PC-9 (cell line): ENCODE data around the gene GLTP. TPM values are rescaled to one million over a fixed set of nuclear protein-coding genes. Genes with fewer than 3 reads are reported as not detected.
A peak's percentile ranks its signal among the peaks of the same experiment; 100 is the strongest.

Source experiments
- BruUV-seq: library from RNA; stranded (reverse); fragments of 400-500 nt; replicated peaks from 2 replicates; lab custom pipeline; 2021; lab: Mats Ljungman, UMichigan
- CTCF ChIA-PET: fragments of 300-600 bp; sonication (Branson Sonifier 250); formaldehyde crosslinking; loops from one replicate; lab custom pipeline; 2022; ENCODE audit warnings: antibody characterized with exemption; lab: Charles Lee
- POLR2A ChIA-PET: fragments of 300-600 bp; sonication (Branson Sonifier 250); formaldehyde crosslinking; loops from one replicate; lab custom pipeline; 2022; ENCODE audit warnings: antibody characterized with exemption; ENCODE audit not compliant: unreplicated experiment; lab: Charles Lee
- DNase-seq, 2 experiments: peaks; one replicate each; pipeline versions ENCODE4 v3.0.0 to v3.0.0-alpha.2; 2015 to 2022; ENCODE audit warnings: mixed read lengths in 1 of 2
- H2AFZ ChIP-seq: fragments of 200-600 bp; sonication (generic); 2 replicates; pipeline ENCODE4 v1.8.1; 2017; ENCODE audit warnings: antibody characterized with exemption
- H3F3A ChIP-seq: fragments of 200-600 bp; sonication (generic); 2 replicates; pipeline ENCODE4 v1.8.1; 2017; ENCODE audit warnings: antibody characterized with exemption, mild to moderate bottlenecking, low read depth; ENCODE audit not compliant: insufficient read depth
- H3K27ac ChIP-seq: fragments of 200-600 bp; sonication (generic); 2 replicates; pipeline ENCODE4 v1.6.1; 2016; ENCODE audit warnings: mixed run types
- H3K27me3 ChIP-seq: fragments of 200-600 bp; sonication (generic); 2 replicates; pipeline ENCODE4 v1.6.1; 2016; ENCODE audit warnings: low read depth, mixed run types; ENCODE audit not compliant: insufficient read depth
- H3K36me3 ChIP-seq: fragments of 200-600 bp; sonication (generic); 2 replicates; pipeline ENCODE4 v1.6.1; 2016; ENCODE audit warnings: low read depth, mixed run types
- H3K4me1 ChIP-seq: fragments of 200-600 bp; sonication (generic); replicated peaks from 2 replicates; pipeline ENCODE4 v1.6.1; 2016; ENCODE audit warnings: mixed run types; ENCODE audit not compliant: insufficient read depth
- H3K4me2 ChIP-seq: fragments of 200-600 bp; sonication (generic); 2 replicates; pipeline ENCODE4 v1.6.1; 2017; ENCODE audit warnings: mixed run types
- H3K4me3 ChIP-seq: fragments of 200-600 bp; sonication (generic); 2 replicates; pipeline ENCODE4 v1.6.1; 2016; ENCODE audit warnings: mixed run types
- H3K79me2 ChIP-seq: fragments of 200-600 bp; sonication (generic); 2 replicates; pipeline ENCODE4 v1.6.1; 2017; ENCODE audit warnings: low read depth, mixed run types
- H3K9me2 ChIP-seq: fragments of 200-600 bp; sonication (generic); 2 replicates; pipeline ENCODE4 v1.8.1; 2017; ENCODE audit warnings: mild to moderate bottlenecking; ENCODE audit not compliant: insufficient read depth
- H3K9me3 ChIP-seq: fragments of 200-600 bp; sonication (generic); 2 replicates; pipeline ENCODE4 v1.8.1; 2016; ENCODE audit warnings: low read depth; ENCODE audit not compliant: insufficient read depth
- H4K20me1 ChIP-seq: fragments of 200-600 bp; sonication (generic); 2 replicates; pipeline ENCODE4 v1.8.1; 2017; ENCODE audit not compliant: insufficient read depth
- EZH2 ChIP-seq: fragments of 200-600 bp; sonication (generic); IDR thresholded peaks from 2 replicates; pipeline ENCODE4 v1.8.0; 2017; ENCODE audit warnings: antibody characterized with exemption, low read depth
- intact Hi-C: fragments of 100-400 bp; cut with micrococcal nuclease; formaldehyde crosslinking; loops from one replicate; pipeline ENCODE4 v1.10.0; 2022; ENCODE audit not compliant: unreplicated experiment
- total RNA-seq: library from RNA; stranded (reverse); gene quantifications from 2 replicates; pipeline ENCODE4 v1.2.3, GENCODE V29; 2021
- TF ChIP-seq, protein P1 (sequence below): fragments of 200-600 bp; sonication (generic); conservative IDR thresholded peaks from 2 replicates; pipeline ENCODE4 v1.6.1; 2017; ENCODE audit warnings: mixed run types, antibody characterized with exemption, mild to moderate bottlenecking, moderate library complexity

The GLTP gene
- total RNA-seq, 1 experiment from 2014 or later, result 30.3 TPM

DNA sequence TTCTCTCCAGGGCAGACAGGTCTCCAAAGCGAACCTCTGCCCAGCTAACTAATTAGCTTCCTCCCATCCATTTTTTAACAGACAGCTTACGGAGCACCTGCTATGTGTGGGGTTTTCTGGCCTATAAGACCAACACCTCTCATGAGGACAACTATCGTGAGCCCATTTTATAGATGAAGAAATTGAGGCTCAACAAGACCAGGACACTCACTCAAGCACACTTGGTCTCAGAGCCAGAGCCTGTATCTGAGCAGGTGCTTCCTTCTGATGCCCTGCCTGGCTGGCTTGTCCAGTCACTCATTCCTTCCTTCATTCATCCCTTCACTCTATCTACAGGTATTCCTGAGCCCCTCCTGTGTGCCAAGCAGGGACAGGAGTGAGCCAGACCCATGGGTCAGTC is 53.3 kb downstream of the GLTP start:
- TF ChIP-seq, protein P1, sequence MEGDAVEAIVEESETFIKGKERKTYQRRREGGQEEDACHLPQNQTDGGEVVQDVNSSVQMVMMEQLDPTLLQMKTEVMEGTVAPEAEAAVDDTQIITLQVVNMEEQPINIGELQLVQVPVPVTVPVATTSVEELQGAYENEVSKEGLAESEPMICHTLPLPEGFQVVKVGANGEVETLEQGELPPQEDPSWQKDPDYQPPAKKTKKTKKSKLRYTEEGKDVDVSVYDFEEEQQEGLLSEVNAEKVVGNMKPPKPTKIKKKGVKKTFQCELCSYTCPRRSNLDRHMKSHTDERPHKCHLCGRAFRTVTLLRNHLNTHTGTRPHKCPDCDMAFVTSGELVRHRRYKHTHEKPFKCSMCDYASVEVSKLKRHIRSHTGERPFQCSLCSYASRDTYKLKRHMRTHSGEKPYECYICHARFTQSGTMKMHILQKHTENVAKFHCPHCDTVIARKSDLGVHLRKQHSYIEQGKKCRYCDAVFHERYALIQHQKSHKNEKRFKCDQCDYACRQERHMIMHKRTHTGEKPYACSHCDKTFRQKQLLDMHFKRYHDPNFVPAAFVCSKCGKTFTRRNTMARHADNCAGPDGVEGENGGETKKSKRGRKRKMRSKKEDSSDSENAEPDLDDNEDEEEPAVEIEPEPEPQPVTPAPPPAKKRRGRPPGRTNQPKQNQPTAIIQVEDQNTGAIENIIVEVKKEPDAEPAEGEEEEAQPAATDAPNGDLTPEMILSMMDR, result no peak
- TF ChIP-seq EZH2, result no peak
- no peak overlapping the region for H3K4me3 ChIP-seq
- no peaks in the 10 kb centered on the region for H4K20me1 ChIP-seq
- no peaks in the 10 kb centered on the region for H3K9me3 ChIP-seq
- DNase-seq, result no peak
- H3K27me3 ChIP-seq, result no peaks in the 10 kb centered on the region
- no TSS peak for BruUV-seq
- H3K4me2 ChIP-seq, result no peak overlapping the region
- peaks cover 15% of the 10 kb centered on the region for H3K4me1 ChIP-seq
- H3K27ac ChIP-seq, result no peak overlapping the region
- ChIA-PET POLR2A (no interaction called here), CTCF (no interaction called here)
- no peak overlapping the region for H2AFZ ChIP-seq
- intact Hi-C loops, result no loop called here
- no peaks in the 10 kb centered on the region for H3K79me2 ChIP-seq
- H3K36me3 ChIP-seq, result no peaks in the 10 kb centered on the region
- H3K9me2 ChIP-seq, result no peaks in the 10 kb centered on the region
- peaks cover 7% of the 10 kb centered on the region for H3F3A ChIP-seq

DNA sequence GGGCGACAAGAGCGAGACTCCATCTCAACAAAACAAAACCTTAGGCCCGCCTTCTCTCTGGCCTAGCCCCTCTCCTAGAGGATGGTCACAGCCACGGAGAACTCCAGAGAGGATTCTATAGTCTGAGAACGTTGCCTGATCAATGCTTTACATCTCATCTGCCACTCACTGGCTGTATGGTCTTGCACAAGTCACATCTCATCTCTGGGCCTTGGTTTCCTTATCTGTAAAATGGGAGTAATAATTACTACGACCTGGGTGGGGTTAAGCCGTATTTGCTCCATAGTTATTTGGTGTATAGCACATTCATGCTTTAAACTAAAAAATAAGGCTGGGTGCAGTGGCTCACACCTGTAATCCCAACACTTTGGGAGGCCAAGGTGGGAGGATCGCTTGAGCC is 55.6 kb downstream of the GLTP start:
- no peaks in the 10 kb centered on the region for H3K9me2 ChIP-seq
- H3K79me2 ChIP-seq, result no peaks in the 10 kb centered on the region
- no peak overlapping the region for H3K4me3 ChIP-seq
- ChIA-PET POLR2A (no interaction called here), CTCF (interaction anchor here (0.6 kb wide), 1 partner anchor 10 kb away, joined by 11 read pairs; no protein-coding TSS in a partner anchor)
- intact Hi-C loops, result no loop called here
- H3F3A ChIP-seq, result peaks cover 9% of the 10 kb centered on the region
- no peak overlapping the region for H3K27ac ChIP-seq
- TF ChIP-seq, protein P1, result no peak
- no peak for TF ChIP-seq EZH2
- H3K9me3 ChIP-seq, result no peaks in the 10 kb centered on the region
- H3K4me2 ChIP-seq, result no peak overlapping the region
- no TSS peak for BruUV-seq
- no peaks in the 10 kb centered on the region for H3K27me3 ChIP-seq
- peaks cover 15% of the 10 kb centered on the region for H3K4me1 ChIP-seq
- no peaks in the 10 kb centered on the region for H4K20me1 ChIP-seq
- H3K36me3 ChIP-seq, result no peaks in the 10 kb centered on the region
- DNase-seq, result no peak
- H2AFZ ChIP-seq, result no peak overlapping the region

DNA sequence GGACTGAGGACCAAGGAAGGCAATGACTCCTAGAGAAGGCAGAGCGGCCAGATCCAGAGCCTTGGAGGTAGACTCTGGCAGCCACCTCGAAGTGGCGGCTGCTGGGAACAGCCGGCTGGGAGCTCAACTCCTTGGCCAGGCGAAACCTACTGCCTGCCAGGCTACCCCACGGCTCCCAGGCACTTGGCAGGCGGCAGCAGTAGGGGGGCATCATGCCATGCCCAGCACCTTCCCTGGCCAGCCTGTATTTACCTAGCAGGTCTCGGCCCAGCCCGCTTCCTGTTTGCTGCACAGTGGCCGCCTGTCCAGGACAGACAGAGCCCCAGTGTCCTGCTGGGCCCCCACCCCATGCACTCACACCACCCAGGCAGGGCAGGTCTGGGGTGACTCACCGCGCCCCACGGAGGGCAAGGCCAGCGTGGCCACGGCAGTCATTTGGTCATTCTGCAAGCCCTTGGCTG is 57.4 kb downstream of the GLTP start:
- Histone ChIP-seq H4K20me1 (no peaks in the 10 kb centered on the region), H3K9me3 (no peaks in the 10 kb centered on the region), H2AFZ (no peak overlapping the region), H3K4me2 (peak overlapping the region; percentile 45), H3F3A (peaks cover 18% of the 10 kb centered on the region), H3K27me3 (no peaks in the 10 kb centered on the region), H3K4me3 (no peak overlapping the region), H3K9me2 (no peaks in the 10 kb centered on the region), H3K79me2 (no peaks in the 10 kb centered on the region), H3K4me1 (peaks cover 26% of the 10 kb centered on the region), H3K36me3 (no peaks in the 10 kb centered on the region), H3K27ac (no peak overlapping the region)
- intact Hi-C loops, result loop anchor here (2.0 kb wide), 1 partner anchor 18 kb away; no protein-coding TSS in a partner anchor
- BruUV-seq, result no TSS peak
- ChIA-PET CTCF (interaction anchor here (0.5 kb wide), 1 partner anchor 1110 kb away, joined by 3 read pairs; no protein-coding TSS in a partner anchor), POLR2A (interaction anchor here (0.6 kb wide), 1 partner anchor 260 kb away, joined by 3 read pairs; no protein-coding TSS in a partner anchor)
- TF ChIP-seq, protein P1, result no peak
- TF ChIP-seq EZH2, result no peak
- DNase-seq, result peak; percentile 41 to 79
